HEK293T (cell line): ENCODE measurements around the gene CIPC.

Experiments used
- CTCF ChIA-PET: fragments of 350-600 bp; formaldehyde crosslinking; extraction: SDS; loops from one replicate; lab custom pipeline; 2021; ENCODE audit warnings: antibody characterized with exemption, inconsistent platforms; lab: Yijun Ruan, JAX
- POLR2A ChIA-PET: fragments of 350-600 bp; formaldehyde crosslinking; extraction: SDS; loops from one replicate; lab custom pipeline; 2020; ENCODE audit warnings: antibody characterized with exemption, inconsistent platforms; lab: Yijun Ruan, JAX
- DNase-seq: peaks from one replicate; pipeline ENCODE4 v3.0.0; 2012; ENCODE audit warnings: mixed read lengths; ENCODE audit errors: extremely low spot score
- ARNT ChIP-seq: fragments of 450-650 bp; IDR thresholded peaks from 2 replicates; pipeline ENCODE4 v1.6.1; 2017; ENCODE audit warnings: mild to moderate bottlenecking
- BHLHE40 ChIP-seq: fragments of 450-650 bp; IDR thresholded peaks from 2 replicates; pipeline ENCODE4 v1.6.1; 2016; ENCODE audit warnings: mild to moderate bottlenecking, moderate library complexity, borderline replicate concordance
- CTBP1 ChIP-seq: fragments of 450-650 bp; IDR thresholded peaks from 2 replicates; pipeline ENCODE4 v1.6.1; 2016; ENCODE audit warnings: borderline replicate concordance
- ELF4 ChIP-seq: fragments of 450-650 bp; IDR thresholded peaks from 2 replicates; pipeline ENCODE4 v1.6.1; 2017; ENCODE audit warnings: antibody characterized with exemption
- FOXA1 ChIP-seq: fragments of 450-650 bp; IDR thresholded peaks from 2 replicates; pipeline ENCODE4 v1.6.1; 2016; ENCODE audit warnings: mild to moderate bottlenecking
- FOXK2 ChIP-seq: fragments of 450-650 bp; IDR thresholded peaks from 2 replicates; pipeline ENCODE4 v1.6.1; 2016; ENCODE audit warnings: mild to moderate bottlenecking
- FOXM1 ChIP-seq: fragments of 450-650 bp; IDR thresholded peaks from 2 replicates; pipeline ENCODE4 v1.6.1; 2017; ENCODE audit warnings: mild to moderate bottlenecking, borderline replicate concordance
- HDGF ChIP-seq: fragments of 450-650 bp; IDR thresholded peaks from 2 replicates; pipeline ENCODE4 v1.6.1; 2017; ENCODE audit warnings: antibody characterized with exemption, borderline replicate concordance
- L3MBTL2 ChIP-seq: fragments of 450-650 bp; conservative IDR thresholded peaks from 2 replicates; pipeline ENCODE4 v1.6.1; 2016; ENCODE audit warnings: mild to moderate bottlenecking
- LEF1 ChIP-seq: fragments of 450-650 bp; IDR thresholded peaks from 2 replicates; pipeline ENCODE4 v1.6.1; 2017; ENCODE audit warnings: mild to moderate bottlenecking, borderline replicate concordance
- NFRKB ChIP-seq: fragments of 450-650 bp; IDR thresholded peaks from 2 replicates; pipeline ENCODE4 v1.6.1; 2016; ENCODE audit warnings: mild to moderate bottlenecking, moderate library complexity
- PKNOX1 ChIP-seq: fragments of 450-650 bp; IDR thresholded peaks from 2 replicates; pipeline ENCODE4 v1.6.1; 2016
- SP1 ChIP-seq: fragments of 450-650 bp; IDR thresholded peaks from 2 replicates; pipeline ENCODE4 v1.6.1; 2017
- SUZ12 ChIP-seq: fragments of 450-650 bp; IDR thresholded peaks from 2 replicates; pipeline ENCODE4 v1.6.1; 2016; ENCODE audit warnings: mild to moderate bottlenecking
- TARDBP ChIP-seq: fragments of 450-650 bp; IDR thresholded peaks from 2 replicates; pipeline ENCODE4 v1.6.1; 2016
- ZNF384 ChIP-seq: fragments of 450-650 bp; IDR thresholded peaks from 2 replicates; pipeline ENCODE4 v1.6.1; 2016

CIPC gene

GRCh38 chr14:77103951-77104350, 5.9 kb downstream of the CIPC start:
- no peak for TF ChIP-seq ARNT
- no peak for DNase-seq
- ChIA-PET POLR2A (no interaction called here), CTCF (interaction anchor here (0.6 to 1.4 kb wide), 2 partner anchors 10 to 256 kb away, joined by 3 to 4 read pairs; no protein-coding TSS in a partner anchor)

GRCh38 chr14:77104393-77104792, 6.3 kb downstream of the CIPC start:
- ChIA-PET POLR2A (no interaction called here), CTCF (interaction anchor here (1.4 kb wide), 1 partner anchor 10 kb away, joined by 4 read pairs; no protein-coding TSS in a partner anchor)
- no peak for DNase-seq
- TF ChIP-seq BHLHE40: no peak
- no peak for TF ChIP-seq LEF1

- TF ChIP-seq TARDBP: no peak
- no peak for TF ChIP-seq FOXA1
- no peak for TF ChIP-seq HDGF
- no peak for TF ChIP-seq ZNF384
- TF ChIP-seq FOXM1: no peak
- TF ChIP-seq SUZ12: no peak
- no peak for TF ChIP-seq BHLHE40
- TF ChIP-seq ELF4: no peak
- no peak for TF ChIP-seq FOXK2
- TF ChIP-seq LEF1: no peak
- TF ChIP-seq CTBP1: no peak
- TF ChIP-seq PKNOX1: no peak
- TF ChIP-seq L3MBTL2: no peak
- TF ChIP-seq NFRKB: no peak
- no peak for TF ChIP-seq SP1
- no peak for TF ChIP-seq ARNT
- no peak for DNase-seq
- POLR2A ChIA-PET: interaction anchor here (1.2 kb wide), 1 partner anchor 18 kb away, joined by 6 read pairs; no protein-coding TSS in a partner anchor
- CTCF ChIA-PET: no interaction called here
Observed at GRCh38 chr14:77105145-77105939, 7.3 kb downstream of the CIPC start.

DNA sequence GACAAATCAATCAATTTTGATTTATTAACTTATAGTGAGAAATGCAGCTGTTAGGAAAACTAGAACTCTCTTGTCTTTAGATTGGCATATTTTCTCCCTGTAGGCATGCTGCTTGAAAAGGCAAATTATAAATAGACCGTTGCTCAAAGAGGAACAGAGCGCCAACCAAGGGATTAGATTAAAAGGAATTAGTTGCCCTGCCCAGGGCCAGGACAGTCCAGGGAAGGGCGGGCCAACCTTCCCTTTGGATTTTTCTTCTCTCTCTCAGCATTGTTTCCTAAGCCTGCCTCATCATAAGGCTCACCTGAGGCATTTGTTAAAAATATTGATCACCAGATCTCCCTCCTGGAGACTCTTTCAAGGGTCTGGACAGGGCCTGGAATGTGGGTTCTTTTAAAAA, 8.6 kb downstream of the CIPC start:
- CTCF ChIA-PET: no interaction called here
- POLR2A ChIA-PET: no interaction called here
- DNase-seq: no peak
- TF ChIP-seq L3MBTL2: no peak
- TF ChIP-seq ELF4: no peak
- TF ChIP-seq NFRKB: no peak
- no peak for TF ChIP-seq LEF1
- no peak for TF ChIP-seq FOXK2
- no peak for TF ChIP-seq CTBP1
- TF ChIP-seq ZNF384: no peak
- no peak for TF ChIP-seq FOXA1
- TF ChIP-seq SUZ12: no peak
- TF ChIP-seq TARDBP: no peak

DNA sequence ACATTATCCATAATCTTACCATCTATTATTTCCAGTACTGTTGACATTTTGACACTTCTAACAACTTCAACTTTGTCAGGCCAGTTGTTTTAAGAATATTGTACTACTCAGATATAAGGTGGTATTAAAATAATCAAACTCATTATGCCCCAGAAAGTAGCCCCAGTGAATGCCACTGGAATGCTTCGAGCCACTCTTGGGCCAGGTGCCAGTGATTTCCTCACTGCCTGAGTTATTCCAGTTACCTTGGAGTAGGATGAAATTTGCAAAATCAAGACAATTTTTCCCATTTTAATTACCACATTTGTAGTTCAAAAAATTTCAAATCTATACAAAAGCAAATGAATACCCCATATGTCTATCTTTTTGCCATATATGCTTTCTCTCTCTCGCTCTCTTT, 9.2 kb downstream of the CIPC start:
- TF ChIP-seq LEF1: no peak
- DNase-seq: no peak
- ChIA-PET POLR2A (no interaction called here), CTCF (no interaction called here)

GRCh38 chr14:77108753-77109152, 10.7 kb downstream of the CIPC start:
- no peak for DNase-seq
- ChIA-PET POLR2A (interaction anchor here (1.2 kb wide), 1 partner anchor 10 kb away, joined by 5 read pairs; no protein-coding TSS in a partner anchor), CTCF (interaction anchor here (1.2 kb wide), 1 partner anchor 9 kb away, joined by 5 read pairs; no protein-coding TSS in a partner anchor)

More at GRCh38 chr14:77108753-77109152, 10.7 kb downstream of the CIPC start:
- TF ChIP-seq ARNT (no peak), ZNF384 (no peak), FOXM1 (no peak), HDGF (no peak), FOXA1 (no peak), TARDBP (no peak), PKNOX1 (no peak), BHLHE40 (no peak), L3MBTL2 (no peak), SUZ12 (no peak), ELF4 (no peak), NFRKB (no peak), FOXK2 (no peak), SP1 (no peak), LEF1 (no peak), CTBP1 (no peak)
